H7 (cell line): ENCODE results near the gene RAPGEF5. TPM values are rescaled to one million over a fixed set of nuclear protein-coding genes. Genes with fewer than 3 reads are reported as not detected.

Experiments used
- DNase-seq: peaks from one replicate; pipeline ENCODE4 v3.0.0; 2012
- H3K27me3 ChIP-seq: 2 replicates; pipeline ENCODE4 v1.6.0; 2011; ENCODE audit warnings: mild to moderate bottlenecking, low read length; ENCODE audit not compliant: control insufficient read depth, insufficient read depth
- H3K36me3 ChIP-seq: replicated peaks from 2 replicates; pipeline ENCODE4 v1.5.1; 2011; ENCODE audit warnings: low read length; ENCODE audit not compliant: control insufficient read depth, insufficient read depth
- H3K4me3 ChIP-seq: 2 replicates; pipeline ENCODE4 v1.5.1; 2011; ENCODE audit warnings: low read depth, mild to moderate bottlenecking, control low read depth, low read length, moderate library complexity; ENCODE audit not compliant: insufficient read depth
- total RNA-seq: library from RNA; depleted of rRNA; stranded (reverse); fragments of >200 nt; shearing (Covaris generic); gene quantifications from 2 replicates; pipeline ENCODE4 v1.2.3, GENCODE V29; 2014

Gene RAPGEF5
- total RNA-seq, 1 experiment from 2014 or later: 4.2 TPM

DNA sequence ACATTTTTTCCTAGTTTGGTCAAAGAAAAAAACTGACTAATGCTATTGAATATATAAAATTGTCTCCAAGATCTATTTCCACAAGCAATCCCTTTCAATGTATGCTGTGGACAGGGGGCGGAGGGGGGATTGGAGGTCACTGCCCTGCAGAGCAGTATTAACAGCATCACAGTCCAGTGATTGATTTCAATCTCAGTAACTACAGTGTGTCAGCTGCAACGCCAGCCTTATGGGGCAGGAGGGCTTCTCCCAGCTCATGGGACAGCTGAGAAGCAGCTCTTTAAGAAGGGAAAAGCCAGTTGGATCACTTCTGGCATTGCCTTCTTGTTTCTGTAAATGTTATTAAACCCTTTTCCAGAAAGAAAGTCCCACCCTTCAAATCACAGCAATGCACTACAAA, 65.0 kb downstream of the RAPGEF5 start:
- Histone ChIP-seq H3K36me3 (no peaks in the 10 kb centered on the region; the same call in 1 of the 2 replicates), H3K4me3 (no peak overlapping the region), H3K27me3 (no peaks in the 10 kb centered on the region)
- DNase-seq: no peak

DNA sequence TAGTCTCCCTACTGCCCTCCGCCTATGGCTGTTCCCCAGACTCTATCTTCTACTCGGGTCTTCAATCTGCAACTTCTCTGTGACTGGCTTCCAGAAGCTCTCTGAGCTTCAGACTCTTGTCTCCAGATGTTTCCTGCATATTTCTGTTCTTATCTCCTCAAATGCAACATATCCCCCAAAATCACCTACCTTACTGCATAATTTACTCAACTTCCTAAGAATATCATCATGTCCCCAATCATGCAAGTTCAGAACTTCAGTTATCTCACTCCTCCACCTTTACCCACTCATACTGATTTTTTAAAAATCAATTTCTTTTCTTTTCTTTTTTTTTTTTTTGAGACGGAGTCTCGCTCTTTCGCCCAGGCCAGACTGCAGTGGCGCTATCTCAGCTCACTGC, 68.8 kb downstream of the RAPGEF5 start:
- Histone ChIP-seq H3K4me3 (no peak overlapping the region), H3K27me3 (no peaks in the 10 kb centered on the region), H3K36me3 (no peaks in the 10 kb centered on the region)
- DNase-seq: no peak

DNA sequence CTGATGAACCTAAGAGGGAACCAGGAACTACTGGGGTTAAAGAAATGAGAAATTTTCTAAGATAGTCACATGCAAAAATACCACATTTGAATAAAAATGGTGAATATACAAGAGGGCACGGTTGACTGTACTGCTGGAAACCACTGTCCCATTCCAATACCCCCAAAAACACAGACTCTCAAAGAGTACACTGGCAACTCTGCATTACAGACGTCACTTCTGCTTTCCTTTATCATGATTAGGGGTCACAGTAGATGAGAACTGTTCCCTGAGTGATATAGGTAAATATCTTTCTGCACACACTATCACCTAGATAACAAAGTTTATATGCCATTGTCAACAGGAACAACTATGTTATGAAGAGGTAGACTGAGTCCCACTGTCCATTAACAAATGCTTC, 69.5 kb downstream of the RAPGEF5 start:
- no peak for DNase-seq
- Histone ChIP-seq H3K36me3 (no peaks in the 10 kb centered on the region), H3K4me3 (no peak overlapping the region), H3K27me3 (no peaks in the 10 kb centered on the region)

DNA sequence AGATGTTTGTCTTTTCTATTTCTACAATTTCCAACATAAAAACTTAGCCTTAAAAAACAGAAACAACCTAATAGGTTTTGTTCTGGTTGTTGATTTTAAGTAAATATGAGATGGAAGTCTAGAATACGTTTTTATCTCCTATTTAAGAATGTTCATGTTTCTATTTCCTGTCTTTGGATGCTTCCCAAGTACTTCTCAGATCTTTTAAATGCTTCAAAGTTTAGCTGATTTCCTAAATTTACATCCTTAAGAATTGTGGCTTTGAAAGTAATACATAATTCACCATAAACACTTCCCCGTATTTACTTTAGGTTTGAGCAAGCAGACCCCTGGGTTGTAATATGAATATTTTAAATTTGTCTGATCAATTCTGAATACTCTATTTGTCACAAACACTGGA, 70.5 kb downstream of the RAPGEF5 start:
- DNase-seq: no peak

DNA sequence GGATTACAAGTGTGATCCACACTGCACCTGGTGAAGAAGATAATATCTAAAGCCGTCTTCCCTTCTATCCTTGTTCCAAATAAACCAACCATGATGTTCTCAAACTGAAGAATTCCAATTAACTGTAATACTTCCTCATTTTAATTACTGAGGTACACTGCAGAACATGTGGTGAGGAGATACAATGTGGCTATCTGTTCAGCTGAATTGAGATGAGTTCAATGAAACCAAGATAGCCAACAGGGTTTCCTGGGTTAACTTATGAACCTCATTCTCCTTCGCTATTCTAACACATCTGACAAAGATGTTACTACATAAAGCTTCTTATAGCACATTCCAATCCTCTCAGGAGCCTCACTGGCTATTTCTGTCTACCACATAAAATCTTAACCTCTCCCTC, 75.5 kb downstream of the RAPGEF5 start:
- H3K27me3 ChIP-seq: no peaks in the 10 kb centered on the region
- DNase-seq: no peak
- H3K4me3 ChIP-seq: no peak overlapping the region
- no peaks in the 10 kb centered on the region for H3K36me3 ChIP-seq

More for the DNA sequence above, 70.5 kb downstream of the RAPGEF5 start:
- Histone ChIP-seq H3K36me3 (no peaks in the 10 kb centered on the region), H3K27me3 (no peaks in the 10 kb centered on the region), H3K4me3 (no peak overlapping the region)

DNA sequence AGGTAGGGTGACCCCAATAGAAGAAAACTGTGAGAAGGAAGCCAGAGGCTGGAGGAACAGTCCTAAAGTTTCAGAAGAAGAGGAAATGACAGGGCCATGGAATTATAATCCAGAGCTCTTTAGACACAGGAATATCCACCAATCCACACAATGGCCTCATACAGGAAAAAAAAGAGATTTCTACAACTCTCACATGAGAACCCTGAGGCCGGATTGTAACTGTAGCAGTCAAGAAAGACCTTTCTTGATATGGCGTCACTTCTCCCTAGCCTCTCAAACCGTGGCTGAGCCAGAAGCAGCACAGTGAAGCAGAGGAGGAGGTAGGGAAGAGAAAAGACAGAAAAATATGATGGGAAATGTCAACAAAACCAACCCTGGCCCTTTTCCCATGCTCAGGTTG, 76.9 kb downstream of the RAPGEF5 start:
- Histone ChIP-seq H3K27me3 (no peaks in the 10 kb centered on the region), H3K4me3 (no peak overlapping the region)
- DNase-seq: no peak

DNA sequence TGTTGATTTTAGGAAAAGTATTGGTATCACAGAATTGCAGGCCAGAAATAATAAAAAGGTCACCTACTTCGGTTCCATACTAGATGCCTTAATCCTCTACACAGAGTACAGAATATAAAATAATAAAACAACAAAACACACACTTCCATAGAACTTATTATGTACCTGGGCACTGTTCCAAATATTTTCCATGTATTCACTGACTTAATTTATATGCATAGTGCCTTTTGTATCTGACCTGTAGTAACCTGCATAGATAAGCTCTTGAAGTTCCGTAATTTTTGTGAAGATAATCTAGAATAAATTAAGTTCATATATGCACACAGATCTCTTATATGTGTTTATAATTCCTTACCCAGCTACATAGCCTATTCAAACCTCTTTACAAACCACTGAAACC, 78.3 kb downstream of the RAPGEF5 start:
- no peak overlapping the region for H3K4me3 ChIP-seq
- no peaks in the 10 kb centered on the region for H3K27me3 ChIP-seq
- H3K36me3 ChIP-seq: no peaks in the 10 kb centered on the region
- DNase-seq: no peak

More for the DNA sequence above, 76.9 kb downstream of the RAPGEF5 start:
- no peaks in the 10 kb centered on the region for H3K36me3 ChIP-seq

DNA sequence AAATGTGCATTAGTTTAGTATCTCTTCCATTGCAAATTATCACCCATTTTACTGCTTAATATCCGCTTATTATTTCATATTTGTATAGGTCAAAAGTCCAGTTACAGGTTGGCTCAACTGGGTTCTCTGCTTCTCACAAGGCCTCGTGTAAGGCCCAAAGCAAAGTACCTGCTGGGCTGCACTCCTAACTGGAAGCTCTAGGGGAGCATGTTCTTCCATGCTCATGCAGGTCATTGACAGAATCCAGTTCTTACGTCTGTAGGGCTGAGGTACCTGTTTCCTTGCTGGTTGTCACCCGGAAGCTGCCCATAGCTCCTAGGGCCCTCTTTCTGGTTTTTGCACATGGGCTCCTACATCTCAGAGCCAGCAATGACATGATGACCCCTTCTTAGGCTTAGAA, 79.6 kb downstream of the RAPGEF5 start:
- Histone ChIP-seq H3K27me3 (no peaks in the 10 kb centered on the region), H3K4me3 (no peak overlapping the region), H3K36me3 (no peaks in the 10 kb centered on the region)
- DNase-seq: no peak

DNA sequence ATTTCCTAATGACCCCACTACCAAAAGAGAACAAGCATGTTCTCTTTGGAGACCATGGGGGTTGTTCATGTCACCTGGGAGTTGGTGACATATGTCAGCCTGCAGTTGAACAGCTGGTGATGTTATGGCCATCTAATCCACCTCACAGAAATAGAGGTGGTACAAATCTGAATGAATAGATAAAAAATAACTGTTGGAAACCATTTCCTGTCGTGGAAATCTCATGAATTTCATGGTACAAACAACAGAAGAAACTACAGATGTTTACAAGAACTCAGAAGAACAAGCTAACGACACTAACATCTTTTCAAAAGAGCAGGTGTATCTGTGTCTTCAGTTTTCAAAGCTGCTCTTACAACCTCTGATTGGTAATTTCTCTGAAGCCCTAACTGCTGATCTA, 81.3 kb downstream of the RAPGEF5 start:
- Histone ChIP-seq H3K36me3 (no peaks in the 10 kb centered on the region), H3K4me3 (no peak overlapping the region), H3K27me3 (no peaks in the 10 kb centered on the region)
- DNase-seq: no peak

DNA sequence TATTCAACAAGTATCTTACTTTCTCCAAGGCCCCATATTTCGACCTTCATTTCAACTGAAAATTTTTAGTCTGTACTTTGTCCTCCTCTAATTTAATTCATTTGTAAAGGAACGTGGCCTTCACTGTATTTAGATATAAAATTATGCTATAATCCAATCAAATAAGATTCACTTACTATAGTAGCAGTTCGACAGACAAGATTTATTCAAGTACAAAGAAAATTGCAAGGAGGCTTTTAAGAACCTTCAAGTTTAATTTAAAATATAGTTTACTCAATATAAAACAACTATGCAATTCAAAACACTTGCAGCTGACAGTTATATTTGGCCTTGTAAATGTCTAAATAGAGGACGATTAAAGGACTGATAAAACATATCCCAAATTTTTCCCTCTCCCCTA, 85.6 kb downstream of the RAPGEF5 start:
- H3K27me3 ChIP-seq: no peaks in the 10 kb centered on the region
- H3K36me3 ChIP-seq: no peaks in the 10 kb centered on the region
- H3K4me3 ChIP-seq: no peak overlapping the region
- DNase-seq: no peak

DNA sequence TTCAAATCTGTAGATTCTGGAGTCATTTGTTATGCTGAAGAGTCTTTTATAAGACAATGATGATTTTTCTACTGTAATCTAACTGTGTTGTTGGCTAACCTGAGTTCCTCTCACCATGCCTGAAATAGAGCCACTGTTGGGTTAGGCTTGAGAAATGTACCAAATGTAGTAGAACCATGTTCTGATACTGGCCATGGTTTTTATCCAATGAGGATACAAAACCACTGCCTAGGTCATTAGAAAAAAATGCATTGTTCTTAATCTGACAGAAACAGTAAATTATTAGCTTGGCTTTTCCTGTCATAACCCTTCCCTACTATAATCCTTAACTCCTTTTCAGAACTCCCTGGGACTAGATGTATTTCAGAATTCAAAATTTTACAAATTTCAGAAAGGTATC, 86.6 kb downstream of the RAPGEF5 start:
- no peak overlapping the region for H3K4me3 ChIP-seq
- DNase-seq: no peak
- no peaks in the 10 kb centered on the region for H3K27me3 ChIP-seq
- H3K36me3 ChIP-seq: no peaks in the 10 kb centered on the region

DNA sequence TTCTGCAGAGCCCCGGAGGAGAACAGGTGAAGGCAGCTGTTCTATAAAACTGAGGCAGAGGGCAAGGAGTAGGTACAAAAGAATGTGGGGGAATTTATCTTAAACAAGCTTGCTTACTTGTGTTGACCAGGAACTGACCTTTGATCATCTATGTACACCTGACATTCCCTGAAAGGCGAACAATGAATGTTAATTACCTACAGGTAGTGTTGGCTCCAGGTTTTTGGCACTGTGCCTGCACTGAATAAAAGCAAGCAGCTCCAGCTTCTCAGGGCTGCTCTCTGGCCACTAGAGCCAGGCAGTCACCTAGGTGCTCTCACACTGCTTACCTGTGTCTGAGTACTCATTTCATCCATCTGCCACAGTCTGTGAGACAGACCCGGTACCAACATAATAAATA, 87.0 kb downstream of the RAPGEF5 start:
- Histone ChIP-seq H3K27me3 (no peaks in the 10 kb centered on the region), H3K36me3 (no peaks in the 10 kb centered on the region), H3K4me3 (no peak overlapping the region)
- DNase-seq: no peak

DNA sequence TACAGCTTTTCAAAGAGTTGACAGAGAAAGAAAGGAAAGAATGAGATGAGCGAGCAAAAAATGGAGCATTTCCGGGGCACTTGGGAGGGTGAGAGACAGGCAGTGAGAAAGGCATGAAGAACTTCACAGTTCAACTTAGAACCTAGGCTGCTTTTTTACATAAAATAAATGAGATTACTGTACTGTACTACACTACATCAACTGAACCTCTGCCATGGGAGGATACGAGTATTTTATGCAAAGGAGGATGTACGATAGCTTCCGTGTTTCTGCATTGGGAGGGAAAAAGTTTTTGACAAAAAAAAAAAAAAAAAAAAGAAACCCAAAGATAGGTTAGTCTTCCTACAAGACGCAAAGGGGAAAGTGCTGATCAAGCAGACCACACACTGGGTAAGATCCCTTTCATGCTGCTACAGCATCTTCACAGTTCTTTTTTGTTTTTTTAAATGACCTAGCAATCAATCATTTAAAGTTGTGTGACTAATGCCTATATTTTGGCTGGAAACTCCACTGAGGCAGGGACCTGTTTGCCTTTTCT, 88.0 kb downstream of the RAPGEF5 start:
- DNase-seq: no peak
- Histone ChIP-seq H3K27me3 (no peaks in the 10 kb centered on the region), H3K36me3 (no peaks in the 10 kb centered on the region), H3K4me3 (no peak overlapping the region)

DNA sequence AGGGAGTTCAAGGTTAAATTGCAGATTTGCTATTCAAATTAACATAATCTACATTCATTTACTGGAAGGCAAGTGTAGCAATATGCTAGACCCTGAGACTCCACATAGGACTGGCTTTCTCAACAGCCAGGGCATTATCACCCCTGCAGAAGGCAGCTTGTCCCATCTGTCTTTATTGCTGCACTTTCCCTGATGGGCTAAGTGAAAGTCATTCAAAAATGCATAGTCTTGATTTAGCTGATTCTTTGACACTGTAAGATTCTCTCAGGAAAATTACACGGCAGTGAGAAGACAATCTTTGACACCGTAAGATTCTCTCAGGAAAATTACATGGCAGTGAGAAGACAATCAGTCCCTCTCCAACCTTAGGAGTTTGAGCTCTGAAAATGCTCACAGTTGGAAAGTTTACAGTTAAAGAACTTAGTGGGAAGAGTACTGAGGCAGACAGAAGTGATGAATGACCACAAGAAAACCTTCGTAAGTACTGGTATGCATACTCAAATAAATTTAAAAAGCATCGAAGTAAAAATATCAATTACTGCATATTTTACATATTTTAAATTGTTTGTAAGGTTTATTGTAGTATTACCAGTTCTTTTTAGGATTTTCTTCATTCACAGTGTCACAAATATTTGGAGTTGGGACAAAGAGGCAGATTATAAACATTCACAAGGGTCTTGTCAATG, 88.9 kb downstream of the RAPGEF5 start:
- H3K36me3 ChIP-seq: no peaks in the 10 kb centered on the region
- H3K4me3 ChIP-seq: no peak overlapping the region
- no peak for DNase-seq
- no peaks in the 10 kb centered on the region for H3K27me3 ChIP-seq

DNA sequence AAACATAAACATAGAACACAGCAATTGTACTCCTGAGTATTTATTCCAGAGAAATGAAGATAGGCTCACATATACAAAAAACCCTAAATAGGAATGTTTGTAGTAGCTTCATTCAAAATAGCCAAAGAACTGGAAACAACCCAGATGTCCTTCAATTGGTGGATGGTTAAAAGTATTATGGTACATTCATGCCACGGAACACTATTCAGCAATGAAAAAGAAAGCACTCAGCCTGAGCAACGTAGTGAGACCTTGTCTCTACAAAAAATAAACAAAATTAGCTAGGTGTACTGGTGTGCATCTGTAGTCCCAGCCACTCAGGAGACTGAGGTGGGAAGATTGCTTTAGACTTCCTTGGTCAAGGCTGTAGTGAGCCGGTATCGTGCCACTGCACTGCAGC, 94.4 kb downstream of the RAPGEF5 start:
- Histone ChIP-seq H3K27me3 (no peaks in the 10 kb centered on the region), H3K4me3 (no peak overlapping the region), H3K36me3 (no peaks in the 10 kb centered on the region)
- DNase-seq: no peak
